ENCODE measurements around the gene RNF19B.

RNF19B gene

DNA sequence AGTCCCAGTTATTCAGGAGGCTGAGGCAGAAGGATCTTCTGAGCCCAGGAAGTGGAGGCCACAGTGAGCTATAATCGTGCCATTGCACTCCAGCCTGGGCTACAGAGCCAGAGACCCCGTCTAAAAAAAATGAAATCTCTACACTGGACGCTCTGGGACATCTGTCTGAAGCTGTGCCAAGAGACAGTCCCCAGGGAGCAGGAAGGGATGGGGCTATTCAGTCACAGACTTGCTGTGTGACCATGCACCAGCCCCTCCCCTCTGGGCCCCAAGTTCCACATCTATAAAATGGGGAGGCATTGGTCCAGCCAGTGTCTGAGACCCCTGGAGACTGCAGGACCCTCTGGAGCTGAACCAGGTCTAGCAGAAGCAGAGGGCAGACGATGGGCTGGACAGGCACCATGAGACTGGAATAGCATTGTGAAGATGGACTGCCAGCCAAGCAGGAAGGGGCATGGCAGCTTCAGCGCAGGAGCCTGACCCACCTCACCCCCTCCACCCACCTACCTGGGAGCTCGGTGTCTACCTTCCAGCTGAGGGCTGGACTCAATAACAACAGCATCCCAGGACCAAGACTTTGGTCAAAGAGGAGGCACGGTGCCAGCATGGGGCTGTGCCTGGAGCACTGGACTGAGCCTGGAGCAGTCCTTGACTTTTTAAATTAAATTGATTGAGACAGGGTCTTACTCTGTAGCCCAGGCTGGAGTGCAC is 64.9 kb downstream of the RNF19B start:
- no peak for DNase-seq

DNA sequence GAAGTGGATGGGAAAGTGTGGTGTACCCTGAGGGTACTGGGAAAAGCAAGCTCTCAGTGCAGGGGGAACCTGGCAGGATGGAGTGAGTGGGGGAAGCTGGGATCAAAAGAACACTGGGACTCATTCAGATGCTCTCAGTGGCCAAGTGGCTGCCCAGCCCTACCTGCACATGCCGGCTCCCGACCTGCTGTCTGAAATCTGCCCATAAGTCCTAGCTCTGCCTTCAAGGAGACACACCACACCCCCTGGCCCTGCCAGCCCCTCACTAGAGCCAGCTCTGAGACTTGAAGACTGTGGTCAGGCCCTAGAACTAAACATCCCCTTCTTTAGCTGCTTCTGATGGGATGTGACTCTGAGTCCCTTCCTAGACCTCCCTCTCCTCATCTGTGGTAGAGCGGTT is 65.7 kb downstream of the RNF19B start:
- DNase-seq: no peak

DNA sequence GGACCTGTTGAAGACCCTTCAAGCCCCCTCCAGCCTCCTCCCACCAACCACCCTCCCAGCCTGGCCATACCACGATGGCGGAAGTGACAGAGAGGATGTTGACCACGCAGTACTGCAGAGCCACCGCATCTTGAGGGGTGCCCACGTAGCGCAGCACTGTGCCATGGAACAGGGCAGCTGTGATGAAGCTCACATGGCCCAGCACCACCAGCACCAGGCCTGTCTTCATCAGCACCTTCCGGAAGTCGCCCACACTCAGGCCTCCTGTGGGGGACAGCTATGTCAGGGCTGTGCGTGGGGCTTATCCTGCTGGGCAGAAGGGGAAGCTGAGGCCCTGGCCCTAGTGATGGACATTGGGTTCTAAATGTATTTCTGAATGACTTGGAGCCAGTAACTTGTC is 66.6 kb downstream of the RNF19B start:
- DNase-seq: no peak

DNA sequence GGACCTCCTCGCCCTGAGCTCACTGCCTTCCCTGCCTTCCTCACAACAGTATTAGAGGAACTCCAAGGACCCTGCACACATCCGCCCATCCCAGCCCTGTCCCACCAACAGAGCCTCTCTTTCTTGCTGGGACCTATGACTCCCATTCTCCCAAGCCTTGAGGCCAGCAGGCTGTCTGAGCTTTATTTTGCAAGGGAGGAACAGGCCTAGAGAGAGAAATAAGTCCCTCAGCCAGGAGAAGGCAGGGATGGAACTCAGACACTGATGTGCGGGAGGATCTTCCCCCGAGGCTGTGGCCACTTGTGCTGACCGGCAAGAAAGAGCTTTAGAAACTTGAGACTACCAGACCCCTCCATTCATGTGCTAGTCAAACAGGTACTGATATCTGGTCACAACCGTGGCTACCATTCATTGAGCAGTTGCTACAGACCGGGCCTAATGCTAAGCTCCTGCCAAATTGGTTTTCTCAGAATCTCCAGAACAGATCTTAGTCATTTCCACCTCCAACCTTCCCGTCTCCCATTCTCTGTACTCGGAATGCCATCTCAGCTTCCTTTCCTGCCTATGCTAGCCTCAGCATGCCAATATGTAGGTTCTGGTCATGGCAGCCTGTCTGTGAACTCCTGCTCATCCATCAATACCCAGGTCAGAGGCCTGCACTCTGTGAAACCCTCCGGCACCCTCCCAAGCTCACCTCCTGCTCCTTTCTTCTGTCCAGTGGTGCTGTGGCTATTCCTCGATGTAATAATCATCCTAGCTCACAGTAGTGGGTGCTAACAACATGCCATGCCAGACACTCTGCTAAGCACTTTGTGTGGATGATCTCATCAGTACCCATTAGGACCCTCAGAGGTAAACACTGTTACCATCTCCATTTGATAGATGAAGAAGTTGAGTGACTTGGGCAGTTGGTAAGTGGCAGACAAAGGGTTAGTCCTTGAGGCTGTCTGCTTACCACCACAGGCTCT is 67.2 kb downstream of the RNF19B start:
- DNase-seq: no peak

DNA sequence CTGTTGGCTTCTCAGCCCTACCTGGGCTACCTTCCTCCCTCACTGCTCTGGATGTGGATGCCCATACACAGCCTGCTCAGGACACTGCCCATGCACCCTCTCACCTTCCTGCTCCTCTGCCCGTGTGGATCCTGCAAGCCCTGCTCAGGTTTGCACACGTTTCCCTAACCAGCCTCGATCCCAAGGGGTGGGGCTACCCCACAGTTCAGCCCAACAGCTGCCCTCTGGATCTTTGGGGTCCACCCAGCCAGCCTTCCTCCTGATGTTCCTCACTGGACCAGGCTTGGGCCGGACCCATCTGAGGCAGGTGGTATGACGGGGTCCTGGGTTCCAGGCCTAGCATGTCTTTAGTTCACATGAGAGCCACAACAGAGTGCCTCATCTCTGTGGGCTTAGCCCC is 68.2 kb downstream of the RNF19B start:
- DNase-seq: no peak

DNA sequence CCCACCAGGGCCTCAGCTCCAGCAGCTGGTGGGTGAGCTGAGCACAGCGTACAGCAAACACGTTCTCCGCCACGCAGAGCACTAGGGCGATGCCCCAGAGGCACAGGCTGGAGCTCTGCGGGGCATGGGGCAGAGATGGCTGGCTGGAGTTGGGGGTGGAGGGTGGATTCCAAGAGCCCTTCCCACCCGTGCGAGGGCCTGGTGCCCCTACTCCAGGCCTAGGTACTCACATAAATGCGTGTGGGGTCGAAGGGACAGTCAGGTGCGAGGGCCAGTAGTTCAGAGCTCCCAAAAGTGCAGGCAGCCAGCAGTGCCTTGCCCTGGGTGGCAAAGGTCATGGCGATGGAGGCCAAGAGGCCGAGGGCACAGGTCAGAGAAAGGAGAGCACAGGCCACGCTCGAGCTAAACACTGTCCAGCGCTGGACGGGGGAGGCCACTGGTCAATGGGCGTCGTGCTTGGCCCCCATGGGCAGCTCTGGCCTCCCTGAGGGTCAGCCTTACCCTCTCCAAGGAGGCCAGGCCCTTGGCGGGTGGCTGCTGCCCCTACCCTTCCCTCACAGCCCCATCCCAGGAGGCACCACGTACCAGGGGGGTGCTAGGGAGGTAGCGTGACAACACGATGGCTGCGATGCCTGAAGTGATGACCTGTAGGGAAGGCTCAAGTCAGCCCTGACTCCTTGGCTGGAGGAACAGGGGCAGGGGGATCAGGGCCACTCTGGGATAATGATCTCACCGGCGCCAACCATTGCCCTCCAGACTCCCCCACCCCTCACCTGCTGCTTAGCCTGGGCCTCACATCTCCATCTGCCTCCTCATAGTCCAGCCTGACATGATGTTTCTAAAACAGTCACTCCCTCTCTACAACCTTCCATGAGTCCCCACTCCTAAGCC is 69.0 kb downstream of the RNF19B start:
- DNase-seq: no peak

DNA sequence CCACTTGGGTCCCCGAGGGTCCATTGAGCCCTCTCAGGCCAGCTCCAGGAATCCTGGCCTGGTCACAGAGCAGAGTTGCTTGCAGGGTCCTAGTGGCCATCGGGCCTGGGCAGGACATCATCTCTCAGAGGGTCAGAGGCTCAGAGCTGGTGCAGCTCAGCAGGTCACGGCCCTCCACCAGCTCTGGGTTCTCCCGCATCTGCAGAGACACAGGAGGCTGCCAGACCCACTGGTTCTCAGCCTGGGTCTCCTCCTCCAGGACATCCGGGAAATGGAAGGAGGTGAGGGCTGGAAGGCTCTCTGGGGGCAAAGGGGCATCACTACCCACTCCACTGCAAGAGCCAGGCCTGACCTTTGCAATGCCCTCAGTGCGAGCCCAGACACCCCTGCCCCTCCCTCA is 69.9 kb downstream of the RNF19B start:
- DNase-seq: no peak

DNA sequence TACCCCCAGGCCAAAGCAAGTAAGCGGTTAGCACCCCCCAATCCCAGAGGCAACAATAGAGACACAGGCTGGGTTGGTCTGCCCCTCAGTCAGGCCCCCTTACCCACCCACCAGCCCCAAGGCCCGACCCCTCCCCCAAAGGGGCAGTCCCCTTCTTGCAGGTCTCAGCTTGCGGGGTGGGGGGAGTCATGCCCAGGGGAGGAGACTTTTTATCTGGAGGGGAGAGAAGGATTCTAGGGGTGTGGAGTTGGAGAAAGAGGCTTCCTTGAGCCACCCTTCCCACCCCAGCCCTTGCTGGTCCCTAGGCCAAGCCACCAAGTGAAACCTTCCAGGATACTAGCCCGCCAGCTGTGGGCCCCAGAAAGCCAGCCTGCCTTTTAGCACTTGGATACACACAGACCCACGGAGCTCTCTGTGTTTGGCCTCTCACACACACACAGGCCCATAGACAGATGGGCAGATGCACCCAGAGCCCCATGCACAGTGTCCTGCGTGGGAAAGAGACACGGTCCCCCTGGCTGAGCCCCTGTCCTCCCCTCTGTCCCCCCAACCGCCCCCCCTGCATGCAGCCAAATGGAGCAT is 70.5 kb downstream of the RNF19B start:
- no peak for DNase-seq

DNA sequence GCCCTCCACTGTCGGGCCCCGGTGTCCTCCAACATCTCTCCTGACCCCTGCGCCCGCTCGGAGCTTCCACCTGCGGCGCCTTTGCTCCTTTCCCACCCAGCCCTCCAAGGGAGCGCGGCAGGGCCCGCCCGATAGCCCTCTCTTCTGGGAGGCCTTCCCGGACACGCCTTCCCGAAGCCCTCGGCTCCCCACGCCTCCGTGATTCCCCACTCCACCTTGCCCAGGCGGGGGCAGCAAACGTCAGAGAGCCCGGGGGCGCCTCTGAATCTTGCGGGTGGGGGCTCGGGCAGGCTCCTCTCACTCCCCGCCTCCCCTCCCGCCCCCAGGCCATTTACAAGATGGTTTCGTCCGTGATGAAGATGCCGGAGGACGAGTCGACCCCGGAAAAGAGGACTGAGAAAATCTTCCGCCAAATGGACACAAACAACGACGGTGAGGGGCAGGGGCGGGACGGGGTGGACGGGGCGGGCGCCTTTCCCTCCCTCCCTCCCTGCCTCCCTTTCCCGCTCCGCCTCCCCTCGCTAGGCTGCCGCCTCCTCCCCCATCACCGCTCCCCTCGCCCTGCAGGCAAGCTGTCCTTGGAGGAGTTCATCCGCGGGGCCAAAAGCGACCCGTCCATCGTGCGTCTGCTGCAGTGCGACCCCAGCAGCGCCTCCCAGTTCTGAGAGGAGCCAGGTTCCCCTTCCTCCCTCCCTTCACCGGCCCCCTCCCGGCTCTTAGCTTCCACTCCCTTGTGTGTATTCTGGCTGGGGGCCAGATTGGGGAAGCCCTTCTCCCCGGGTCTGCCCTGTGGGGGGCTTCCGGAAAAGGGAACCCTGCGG is 71.2 kb downstream of the RNF19B start:
- DNase-seq: peak; percentile 27

DNA sequence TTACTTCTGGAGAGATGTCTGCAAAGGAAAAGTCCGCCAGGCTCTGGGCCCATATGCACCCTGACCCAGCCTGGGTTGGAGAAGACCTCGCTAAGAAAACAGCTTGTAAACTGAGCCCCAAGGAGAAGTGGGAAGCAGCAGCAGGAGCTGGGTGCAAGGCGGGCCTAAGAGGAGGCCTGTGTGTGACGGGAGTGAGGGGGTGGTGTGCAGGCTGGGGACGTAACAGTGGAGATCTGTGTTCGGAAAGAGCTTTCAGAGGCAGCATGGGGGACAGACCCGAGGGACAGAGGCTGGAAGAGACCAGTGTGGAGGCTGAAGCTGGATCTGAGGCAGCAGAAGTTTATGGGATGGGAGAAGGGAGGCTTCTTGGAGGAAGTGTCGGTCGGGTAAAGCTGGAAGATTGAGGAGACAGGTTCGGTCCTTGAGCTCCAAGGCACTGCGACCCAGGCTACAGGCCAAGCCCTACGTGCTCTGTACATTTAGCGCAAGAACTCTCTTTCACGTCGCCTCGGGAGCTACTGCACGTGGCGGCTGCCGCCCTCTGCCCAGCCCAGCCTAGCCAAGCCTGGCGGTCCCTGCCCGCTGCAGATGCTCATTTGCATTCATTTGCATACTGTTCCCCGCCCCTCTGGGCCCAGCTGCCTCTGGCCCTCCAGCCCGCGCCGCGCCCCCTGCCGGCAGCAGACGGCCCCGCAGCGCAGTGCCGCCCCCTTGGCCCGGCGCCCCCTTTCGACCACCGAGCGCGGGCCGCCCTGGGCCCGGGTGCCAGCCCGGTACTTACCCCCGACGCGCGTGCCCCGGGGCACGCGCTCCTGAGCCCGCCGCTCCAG is 72.0 kb downstream of the RNF19B start:
- DNase-seq: peak; percentile 44

DNA sequence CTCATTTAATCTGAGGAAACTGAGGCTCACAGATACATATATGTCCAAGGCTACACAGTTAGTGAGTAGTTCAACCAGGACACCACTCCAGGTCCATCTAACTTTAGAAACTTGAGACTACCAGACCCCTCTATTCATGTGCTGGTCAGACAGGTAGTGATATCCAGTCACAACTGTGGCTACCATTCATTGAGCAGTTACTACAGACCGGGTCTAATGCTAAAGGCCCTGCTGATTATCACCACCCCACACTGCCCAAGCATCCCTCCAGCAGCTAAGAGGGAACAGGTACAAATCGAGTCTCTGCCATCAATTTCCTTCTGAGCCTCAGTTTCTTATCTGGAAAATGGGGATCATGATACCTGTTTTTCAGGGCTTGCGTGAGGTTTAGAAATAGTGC is 73.0 kb downstream of the RNF19B start:
- no peak for DNase-seq

DNA sequence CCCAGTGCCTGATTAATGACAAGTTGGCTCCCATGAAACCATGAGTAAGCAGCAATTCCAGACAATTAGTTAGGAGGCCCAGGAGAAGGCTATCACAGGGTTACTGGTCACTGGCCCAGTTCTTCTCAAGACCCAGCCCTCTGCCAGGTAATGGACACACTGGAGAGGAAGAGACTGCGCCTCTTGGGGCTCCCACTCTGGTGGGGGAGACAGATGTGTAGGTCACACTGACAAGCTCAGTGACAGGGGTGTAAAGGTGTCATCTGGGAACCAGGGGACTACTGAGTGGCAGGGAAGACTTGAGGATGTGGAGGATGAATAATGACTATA is 73.4 kb downstream of the RNF19B start:
- DNase-seq: no peak

DNA sequence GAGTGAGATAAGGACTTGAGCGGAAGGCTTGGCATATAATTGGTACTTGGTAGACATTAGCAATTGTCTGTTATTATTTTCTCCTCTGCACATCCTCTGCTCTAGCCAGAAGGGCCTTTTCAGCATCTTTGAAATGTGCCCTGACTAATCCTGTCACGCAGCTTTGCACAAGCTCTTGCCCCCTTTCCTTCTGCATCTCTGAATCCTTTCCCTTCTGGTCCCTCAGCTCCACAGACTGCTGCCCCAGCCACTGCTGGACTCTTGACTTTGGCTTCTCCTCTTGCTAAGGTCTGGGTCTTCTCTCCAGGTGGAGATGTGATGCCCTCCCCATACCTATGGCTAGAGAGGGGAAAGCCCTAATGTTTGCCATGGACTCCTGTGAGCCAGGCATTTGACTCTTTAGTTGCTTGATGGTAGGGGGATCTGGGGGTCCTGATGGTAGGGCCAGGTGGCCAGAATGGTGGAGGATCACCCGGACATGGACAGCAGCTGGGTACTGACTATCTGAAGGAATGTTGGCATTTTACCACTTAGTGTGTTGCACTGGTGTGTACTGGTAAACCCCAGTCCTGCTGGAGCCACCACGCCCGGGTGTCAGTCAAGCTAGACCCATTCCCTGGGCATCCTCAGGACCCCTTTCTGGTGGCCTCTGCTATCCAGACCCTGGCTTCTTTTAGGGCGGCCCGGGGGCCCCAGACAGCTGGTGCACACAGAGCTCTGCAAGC is 73.9 kb downstream of the RNF19B start:
- no peak for DNase-seq

DNA sequence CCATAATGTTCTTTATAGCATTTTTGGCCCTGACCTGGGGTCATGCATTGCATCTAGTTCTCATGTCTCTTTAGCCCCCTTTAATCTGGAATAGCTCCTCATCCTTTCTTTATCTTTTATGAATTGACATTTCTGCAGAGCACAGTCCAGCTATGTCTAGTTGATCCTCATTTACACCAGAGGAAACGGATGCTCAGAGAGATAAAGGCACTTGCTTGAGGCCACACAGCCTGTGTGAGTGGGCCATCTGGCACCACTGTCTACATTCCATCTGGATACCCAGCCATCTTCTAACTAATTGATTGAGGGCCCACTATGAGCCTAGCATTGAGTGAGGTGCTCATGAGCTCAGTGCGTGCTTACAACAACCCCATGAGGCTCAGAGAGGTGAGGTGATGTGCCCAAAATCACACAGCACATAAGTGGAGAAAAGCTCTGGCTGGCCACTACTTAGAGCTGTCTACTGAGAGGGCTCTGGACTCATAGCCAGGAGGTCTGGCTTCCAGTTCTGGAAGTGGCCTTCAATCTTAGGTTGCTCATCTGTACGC is 74.8 kb downstream of the RNF19B start:
- DNase-seq: no peak

DNA sequence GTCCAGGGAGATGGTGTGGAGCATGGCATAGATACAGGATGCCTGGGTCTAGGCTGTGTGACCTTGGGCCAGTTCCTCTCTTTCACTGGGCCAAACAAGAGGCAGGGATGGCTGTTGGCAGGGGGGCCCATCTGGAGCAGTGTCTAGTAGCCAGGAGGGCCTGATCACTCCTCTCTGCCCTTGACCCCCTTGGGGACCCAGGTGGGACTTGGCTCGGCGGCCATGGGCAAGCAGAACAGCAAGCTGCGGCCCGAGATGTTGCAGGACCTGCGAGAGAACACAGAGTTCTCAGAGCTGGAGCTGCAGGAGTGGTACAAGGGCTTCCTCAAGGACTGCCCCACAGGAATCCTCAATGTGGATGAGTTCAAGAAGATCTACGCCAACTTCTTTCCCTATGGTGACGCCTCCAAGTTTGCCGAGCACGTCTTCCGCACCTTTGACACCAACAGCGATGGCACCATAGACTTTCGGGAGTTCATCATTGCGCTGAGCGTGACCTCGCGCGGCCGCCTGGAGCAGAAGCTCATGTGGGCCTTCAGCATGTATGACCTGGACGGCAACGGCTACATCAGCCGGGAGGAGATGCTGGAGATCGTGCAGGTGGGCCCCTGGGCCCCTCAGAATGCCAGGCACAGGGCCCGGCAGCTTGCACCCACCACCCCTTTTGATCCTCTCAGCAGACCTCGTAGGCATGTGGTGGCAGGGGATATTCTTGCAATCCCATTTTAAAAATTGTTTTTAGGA is 75.8 kb downstream of the RNF19B start:
- no peak for DNase-seq

DNA sequence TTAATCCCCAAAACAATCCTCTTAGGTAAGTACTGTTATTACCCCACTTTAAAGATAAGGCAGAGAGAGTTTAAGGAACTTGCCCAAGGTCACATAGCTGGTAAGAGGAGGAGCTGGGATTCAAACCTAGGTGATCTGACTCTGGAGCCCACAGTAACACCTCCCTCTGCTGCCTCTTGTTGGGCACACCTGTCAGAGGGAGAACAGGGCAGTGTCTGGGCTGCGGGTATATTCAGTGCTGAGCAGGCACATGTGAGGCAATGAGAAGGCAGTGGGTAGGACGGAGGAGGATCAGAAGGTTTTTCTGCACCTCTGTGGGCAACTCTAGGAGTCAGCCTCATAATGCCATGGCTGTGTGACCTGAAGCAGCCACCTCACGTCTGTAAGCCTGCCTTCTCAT is 76.5 kb downstream of the RNF19B start:
- no peak for DNase-seq

DNA sequence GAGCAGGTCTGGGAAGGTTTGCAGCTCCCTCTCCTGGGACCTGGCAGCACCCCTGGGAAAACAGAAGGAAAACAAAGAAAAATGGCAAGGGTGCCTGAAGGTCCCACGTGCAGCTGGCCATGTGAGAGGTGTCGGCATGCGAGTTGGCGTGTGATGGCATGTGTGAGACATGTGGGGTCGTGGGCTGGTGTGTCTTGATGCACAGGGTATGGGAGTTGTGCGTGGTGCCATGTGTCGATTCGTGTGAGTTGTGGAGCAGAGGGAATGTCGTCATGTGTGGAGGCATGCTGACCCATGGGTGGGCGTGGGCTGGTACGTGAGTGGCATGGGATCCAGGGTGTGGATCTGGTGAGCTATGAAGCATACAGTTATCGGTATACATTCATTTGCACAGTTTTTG is 77.0 kb downstream of the RNF19B start:
- DNase-seq: no peak

DNA sequence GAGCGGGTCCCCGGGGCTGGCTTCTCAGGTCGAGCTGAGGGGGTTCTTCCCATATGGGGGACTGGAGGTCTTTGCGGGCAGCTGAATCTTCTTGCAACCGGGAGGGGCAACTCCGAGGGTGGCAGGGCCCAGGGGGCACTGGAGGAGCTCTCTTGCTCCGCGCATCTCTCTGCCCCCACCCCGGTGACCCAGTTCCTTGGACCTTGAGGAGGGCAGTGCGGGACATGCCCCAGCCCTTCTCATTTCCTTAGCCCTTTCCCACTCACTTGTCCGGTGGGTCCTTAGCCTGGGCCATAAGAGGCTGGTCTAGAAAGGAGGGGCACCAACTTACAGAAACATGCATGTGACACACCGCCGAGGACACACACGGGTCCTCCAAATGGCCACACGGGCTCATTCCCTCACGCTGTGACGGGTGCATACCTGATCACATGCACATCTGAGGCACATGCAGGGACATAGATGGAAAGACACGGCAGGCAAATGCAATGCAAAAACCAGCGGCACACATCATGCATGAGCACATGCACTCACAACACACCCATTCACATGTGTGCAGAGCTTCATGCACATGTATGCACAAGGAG is 77.7 kb downstream of the RNF19B start:
- DNase-seq: no peak

Measured in fibroblast of skin of scalp (primary cell).